GM19240 (cell line): ENCODE data around the gene AJAP1.
"Not testable (repeated sequence)": the region's sequence is repeated elsewhere in the genome, so short reads cannot be mapped to it uniquely, and the experiment has no call there.

Experiments used
- DNase-seq: peaks from one replicate; pipeline ENCODE4 v3.0.0; 2011; ENCODE audit warnings: low spot score; ENCODE audit not compliant: insufficient read length

AJAP1 gene

GRCh38 chr1:4653796-4654725 is at the start of gene AJAP1:
Gene AJAP1 (plus strand): TSS chr1:4654609. CDS start chr1:4655426, 817 bp downstream.
- DNase-seq, result no peak

GRCh38 chr1:4605158-4605557 is 49.3 kb upstream of the AJAP1 start:
- no peak for DNase-seq

DNA sequence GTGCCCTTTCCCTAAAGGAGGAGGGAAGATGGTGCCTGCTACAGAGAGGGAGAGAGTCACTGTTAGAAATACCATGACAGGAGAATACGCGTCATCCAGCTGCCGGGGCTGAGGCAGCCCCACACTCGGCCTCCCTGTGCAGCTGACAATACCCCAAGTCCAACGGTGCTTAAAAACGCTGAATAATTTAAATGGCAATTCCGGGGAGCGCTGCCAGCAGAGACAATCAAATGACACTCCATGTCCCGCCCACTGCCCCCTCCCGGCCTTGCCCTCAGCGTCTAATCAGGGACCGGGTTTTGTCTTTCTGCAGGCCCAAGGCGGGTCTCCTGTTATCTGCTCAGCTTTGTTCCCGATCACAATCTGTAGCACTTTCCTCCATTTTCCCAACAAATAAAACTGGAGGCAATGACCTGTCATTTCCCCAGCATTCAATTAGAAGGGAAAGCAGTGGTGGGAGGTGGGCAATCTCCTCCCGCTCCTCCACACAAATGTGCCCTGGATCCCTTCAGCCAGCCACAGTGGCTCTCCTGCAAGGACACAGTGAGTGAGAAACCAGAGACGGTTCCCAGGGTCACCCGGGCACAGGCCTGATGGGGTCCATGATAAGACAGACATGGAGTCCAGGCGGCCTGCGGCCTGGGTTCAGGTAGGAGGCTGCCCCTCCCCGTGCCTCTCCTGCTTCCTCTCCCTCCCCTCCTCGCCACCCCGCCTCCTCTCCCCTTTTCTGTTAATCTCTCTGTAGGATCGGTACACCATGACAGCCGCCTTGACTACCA is 42.7 kb upstream of the AJAP1 start:
- DNase-seq, result no peak

- DNase-seq, result no peak
These were observed 41.4 kb upstream of the AJAP1 start for GRCh38 chr1:4612991-4613390.

GRCh38 chr1:4613606-4614370 is 40.6 kb upstream of the AJAP1 start:
- DNase-seq, result no peak

GRCh38 chr1:4614371-4615137 is 39.9 kb upstream of the AJAP1 start:
- no peak for DNase-seq

GRCh38 chr1:4615138-4615470 is 39.3 kb upstream of the AJAP1 start:
- DNase-seq, result no peak

- no peak for DNase-seq
These were observed 38.9 kb upstream of the AJAP1 start for GRCh38 chr1:4615501-4615900.

- DNase-seq, result no peak
These were observed 37.5 kb upstream of the AJAP1 start for GRCh38 chr1:4616831-4617465.

- no peak for DNase-seq
These were observed 36.9 kb upstream of the AJAP1 start for GRCh38 chr1:4617506-4617905.

- DNase-seq, result not testable (repeated sequence)
These were observed 35.6 kb upstream of the AJAP1 start for GRCh38 chr1:4618827-4619226.

GRCh38 chr1:4621646-4622045 is 32.8 kb upstream of the AJAP1 start:
- DNase-seq, result no peak

- no peak for DNase-seq
These were observed 31.6 kb upstream of the AJAP1 start for GRCh38 chr1:4622821-4623220.

DNA sequence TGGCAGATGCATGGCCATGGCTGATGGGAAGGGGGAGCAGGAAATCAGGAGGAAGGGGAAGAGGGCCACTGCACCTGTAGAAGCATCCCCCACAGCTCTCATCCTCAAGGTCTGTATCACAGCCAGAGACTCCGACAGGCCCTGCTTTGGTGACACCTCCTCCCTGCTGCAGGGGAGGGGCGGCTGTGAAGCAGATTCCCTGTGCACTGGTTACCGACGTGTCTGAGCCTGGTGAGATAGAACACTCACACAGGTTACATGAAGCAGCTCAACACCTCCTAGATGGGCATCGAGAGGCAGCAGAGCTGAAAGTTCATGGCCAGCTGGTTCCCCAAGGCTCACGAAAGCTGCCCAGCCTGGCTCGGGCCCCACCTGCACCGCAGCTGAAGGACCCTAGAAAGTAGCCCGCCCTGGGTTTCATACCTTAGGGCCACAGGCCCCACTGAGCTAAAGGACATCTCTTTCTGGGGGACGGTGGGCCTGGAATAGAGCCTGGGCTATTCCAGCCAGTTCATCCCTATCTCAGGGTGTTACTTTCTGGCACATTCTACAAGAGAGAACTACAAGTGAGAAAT is 30.2 kb upstream of the AJAP1 start:
- DNase-seq, result no peak

DNA sequence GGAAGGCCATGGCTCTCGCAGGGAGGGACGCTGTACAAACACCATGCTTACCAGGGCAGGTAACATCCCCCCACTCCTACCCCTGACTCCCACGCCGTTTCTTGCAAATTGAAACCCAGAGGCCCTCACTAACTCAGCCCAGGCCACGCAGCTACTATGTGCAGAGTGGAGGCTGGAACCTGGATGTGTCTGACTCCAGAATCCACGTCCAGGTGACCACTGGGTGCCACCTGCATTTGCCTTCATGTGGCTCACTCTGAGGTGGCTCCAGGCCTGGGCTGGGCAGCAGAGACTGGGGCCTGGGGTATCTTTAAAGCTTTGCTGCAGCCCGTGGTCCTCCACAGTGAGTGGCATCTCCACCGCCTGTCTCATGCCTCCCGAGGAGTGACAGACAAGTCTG is 29.6 kb upstream of the AJAP1 start:
- no peak for DNase-seq

- DNase-seq, result no peak
These were observed 28.3 kb upstream of the AJAP1 start for GRCh38 chr1:4626061-4626460.

GRCh38 chr1:4626560-4627319 is 27.7 kb upstream of the AJAP1 start:
- no peak for DNase-seq

- DNase-seq, result no peak
These were observed 27.1 kb upstream of the AJAP1 start for GRCh38 chr1:4627353-4627752.

GRCh38 chr1:4628992-4629391 is 25.4 kb upstream of the AJAP1 start:
- DNase-seq, result no peak

GRCh38 chr1:4630561-4630960 is 23.8 kb upstream of the AJAP1 start:
- DNase-seq, result no peak
